ENCODE results near the gene ABLIM2.

ABLIM2 gene

GRCh38 chr4:8149664-8150063, 8.9 kb downstream of the ABLIM2 start:
- TF ChIP-seq CTCF (IDR thresholded peaks at IDR 0.05; ENCODE audit: insufficient read depth, low read length, poor library complexity, severe bottlenecking) = no peak
- Histone ChIP-seq H3K27me3 (replicated peaks; ENCODE audit: control insufficient read depth, insufficient read depth, low read length) (peaks cover 1% of the 10 kb centered on the region; the same call in 1 of the 2 replicates), H3K4me3 (replicated peaks; ENCODE audit: low read depth, low read length) (no peak overlapping the region), H3K36me3 (ENCODE audit: control insufficient read depth, insufficient read depth, low read length) (no peaks in the 10 kb centered on the region)
- DNase-seq (ENCODE audit: extremely low read depth, insufficient read length) = no peak

GRCh38 chr4:8148785-8149435, 9.7 kb downstream of the ABLIM2 start:
- no peak overlapping the region for H3K4me3 ChIP-seq (replicated peaks; ENCODE audit: low read depth, low read length)
- DNase-seq (ENCODE audit: extremely low read depth, insufficient read length) = no peak
- no peaks in the 10 kb centered on the region for H3K36me3 ChIP-seq (ENCODE audit: control insufficient read depth, insufficient read depth, low read length)
- peaks cover 1% of the 10 kb centered on the region; the same call in 1 of the 2 replicates for H3K27me3 ChIP-seq (replicated peaks; ENCODE audit: control insufficient read depth, insufficient read depth, low read length)
- no peak for TF ChIP-seq CTCF (IDR thresholded peaks at IDR 0.05; ENCODE audit: insufficient read depth, low read length, poor library complexity, severe bottlenecking)

DNA sequence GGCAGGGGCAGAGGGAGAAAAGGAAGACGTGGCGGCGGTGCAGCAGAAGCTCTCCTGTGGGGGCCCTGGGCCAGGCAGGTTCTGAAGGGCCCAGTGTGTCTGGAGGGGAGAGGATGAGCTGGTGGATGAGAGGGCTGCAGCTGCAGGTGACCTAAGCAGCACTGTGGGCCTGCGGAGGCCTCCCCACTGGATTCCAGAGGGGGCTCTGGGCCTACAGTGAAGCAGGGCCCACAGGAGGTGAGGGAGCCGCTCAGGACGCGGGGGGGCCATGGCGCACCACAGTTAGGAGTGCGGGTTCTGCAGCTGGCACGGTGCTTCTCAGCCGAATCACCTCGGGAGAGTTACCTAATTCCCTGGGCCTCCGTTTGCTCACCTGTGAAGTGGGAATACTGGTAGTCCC, 10.5 kb downstream of the ABLIM2 start:
- H3K27me3 ChIP-seq (replicated peaks; ENCODE audit: control insufficient read depth, insufficient read depth, low read length) = peaks cover 1% of the 10 kb centered on the region
- no peaks in the 10 kb centered on the region for H3K36me3 ChIP-seq (ENCODE audit: control insufficient read depth, insufficient read depth, low read length)
- H3K4me3 ChIP-seq (replicated peaks; ENCODE audit: low read depth, low read length) = no peak overlapping the region
- TF ChIP-seq CTCF (IDR thresholded peaks at IDR 0.05; ENCODE audit: insufficient read depth, low read length, poor library complexity, severe bottlenecking) = no peak
- DNase-seq (ENCODE audit: extremely low read depth, insufficient read length) = no peak

GRCh38 chr4:8147231-8147970, 11.2 kb downstream of the ABLIM2 start:
- no peak for DNase-seq (ENCODE audit: extremely low read depth, insufficient read length)
- TF ChIP-seq CTCF (IDR thresholded peaks at IDR 0.05; ENCODE audit: insufficient read depth, low read length, poor library complexity, severe bottlenecking) = no peak
- Histone ChIP-seq H3K27me3 (replicated peaks; ENCODE audit: control insufficient read depth, insufficient read depth, low read length) (peaks cover 1% of the 10 kb centered on the region), H3K36me3 (ENCODE audit: control insufficient read depth, insufficient read depth, low read length) (no peaks in the 10 kb centered on the region), H3K4me3 (replicated peaks; ENCODE audit: low read depth, low read length) (no peak overlapping the region)

GRCh38 chr4:8146157-8146556, 12.5 kb downstream of the ABLIM2 start:
- H3K4me3 ChIP-seq (replicated peaks; ENCODE audit: low read depth, low read length) = no peak overlapping the region

More at GRCh38 chr4:8146157-8146556, 12.5 kb downstream of the ABLIM2 start:
- Histone ChIP-seq H3K27me3 (replicated peaks; ENCODE audit: control insufficient read depth, insufficient read depth, low read length) (peaks cover 1% of the 10 kb centered on the region), H3K36me3 (ENCODE audit: control insufficient read depth, insufficient read depth, low read length) (no peaks in the 10 kb centered on the region)
- no peak for TF ChIP-seq CTCF (IDR thresholded peaks at IDR 0.05; ENCODE audit: insufficient read depth, low read length, poor library complexity, severe bottlenecking)
- DNase-seq (ENCODE audit: extremely low read depth, insufficient read length) = no peak

All from GM06990 (cell line).